Aorta (tissue), 5 donors: ENCODE measurements around the gene RNU6-1. TPM values are rescaled to one million over a fixed set of nuclear protein-coding genes. Genes with fewer than 3 reads are reported as not detected.

Source experiments
- ATAC-seq: fragments of 200-7000 bp; cut with Tn5 transposase; one replicate; pipeline ENCODE4 v1.9.1; 2022; ENCODE audit warnings: moderate library complexity; ENCODE audit not compliant: low FRiP score
- DNase-seq, 2 donors: peaks; one replicate each; pipeline ENCODE4 v3.0.0-alpha.2; 2020
- H3K27ac ChIP-seq, 2 donors: one replicate each; pipeline ENCODE4 v1.5.1; 2013; ENCODE audit warnings: low read length in 2 of 2, mild to moderate bottlenecking in 2 of 2, moderate library complexity in 2 of 2, control low read depth in 1 of 2, inconsistent platforms in 1 of 2, low read depth in 1 of 2
- H3K27me3 ChIP-seq, 2 donors: one replicate each; pipeline ENCODE4 v1.6.1; 2013; ENCODE audit warnings: control low read depth in 1 of 2, low read length in 1 of 2, mild to moderate bottlenecking in 1 of 2, moderate library complexity in 1 of 2; ENCODE audit not compliant: insufficient read depth in 2 of 2, control insufficient read depth in 1 of 2
- H3K36me3 ChIP-seq, 2 donors: one replicate each; pipeline ENCODE4 v1.6.1; 2013; ENCODE audit warnings: control low read depth in 1 of 2, low read length in 1 of 2, mild to moderate bottlenecking in 1 of 2; ENCODE audit not compliant: insufficient read depth in 2 of 2, control insufficient read depth in 1 of 2
- H3K4me1 ChIP-seq, 2 donors: one replicate each; pipeline ENCODE4 v1.6.1; 2013; ENCODE audit warnings: low read length in 2 of 2, control low read depth in 1 of 2, mild to moderate bottlenecking in 1 of 2, moderate library complexity in 1 of 2; ENCODE audit not compliant: insufficient read depth in 2 of 2, control insufficient read depth in 1 of 2
- H3K4me3 ChIP-seq, 2 donors: one replicate each; pipeline ENCODE4 v1.5.1; 2013; ENCODE audit warnings: low read length in 2 of 2, control low read depth in 1 of 2, mild to moderate bottlenecking in 1 of 2
- H3K9me3 ChIP-seq: one replicate; pipeline ENCODE4 v1.6.1; 2013; ENCODE audit warnings: mild to moderate bottlenecking, low read length; ENCODE audit not compliant: control insufficient read depth
- WGBS, 2 donors: extraction: QIAGEN DNeasy Blood & Tissue Kit; methylation state at CpG; one replicate each; pipeline ENCODE4 v1.1.7; 2013; 5-methylcytosine and 5-hydroxymethylcytosine counted together
- intact Hi-C, 2 donors: fragments of 100-400 bp; cut with DNase I; formaldehyde crosslinking; loops; one replicate each; pipeline versions ENCODE4 v1.14.2 to v1.15.0; 2022
- polyA plus RNA-seq, 2 donors: library from polyadenylated mRNA; stranded (reverse); fragments of 200-250 nt; gene quantifications; one replicate each; pipeline ENCODE4 v1.2.3, GENCODE V29; 2013
- total RNA-seq, 2 donors: library from RNA; stranded (reverse); fragmentation: NEBNext Ultra II Directional; extraction: Animal tissue kit (Norgen Biotek cat#: 25700); gene quantifications; one replicate each; pipeline ENCODE4 v1.2.1, GENCODE V29; 2021
- donor health status: healthy with polysubstance abuse.
- donor health status: Bipolar disorder and iron deficiency.
- donor health status: DM: no; HTN: no; CAD: no.
- donor health status: DM: no; HTN: no; CAD: no.
- donor health status: DM: yes; HTN: yes; CAD: no.

Gene RNU6-1
- total and polyA plus RNA-seq, 4 donors = not detected

- no peak overlapping the region for H3K4me3 ChIP-seq
- DNase-seq (no peak), ATAC-seq (no peak)
- no peaks in the 10 kb centered on the region for H3K9me3 ChIP-seq
- no peak overlapping the region for H3K27ac ChIP-seq
- WGBS, 2 donors = 86 to 90% methylated on average over 3 of the region's 3 CpGs
- intact Hi-C loops = no loop called here
- H3K36me3 ChIP-seq = no peaks in the 10 kb centered on the region
- no peaks in the 10 kb centered on the region for H3K27me3 ChIP-seq
- H3K4me1 ChIP-seq = no peaks in the 10 kb centered on the region
These were observed 40.9 kb upstream of the RNU6-1 start for GRCh38 chr15:67880651-67881182.

GRCh38 chr15:67879440-67880129 lies 39.7 kb upstream of the RNU6-1 start:
- intact Hi-C loops = no loop called here
- ATAC-seq = no peak

GRCh38 chr15:67878712-67879206 lies 38.9 kb upstream of the RNU6-1 start:
- no peak for ATAC-seq
- intact Hi-C loops = no loop called here
- Histone ChIP-seq H3K4me1 (no peaks in the 10 kb centered on the region), H3K4me3 (no peak overlapping the region), H3K27ac (no peak overlapping the region), H3K9me3 (peaks cover under 1% of the 10 kb centered on the region), H3K36me3 (no peaks in the 10 kb centered on the region), H3K27me3 (no peaks in the 10 kb centered on the region)
- no peak for DNase-seq
- 95 to 97% methylated on average over 2 of the region's 2 CpGs for WGBS, 2 donors

More at GRCh38 chr15:67879440-67880129, 39.7 kb upstream of the RNU6-1 start:
- no peak for DNase-seq
- Histone ChIP-seq H3K27me3 (no peaks in the 10 kb centered on the region), H3K4me3 (no peak overlapping the region), H3K36me3 (no peaks in the 10 kb centered on the region), H3K27ac (no peak overlapping the region), H3K9me3 (no peaks in the 10 kb centered on the region), H3K4me1 (no peaks in the 10 kb centered on the region)
- 96 to 97% methylated on average over 11 of the region's 11 CpGs for WGBS, 2 donors

GRCh38 chr15:67873777-67874176 lies 33.9 kb upstream of the RNU6-1 start:
- 92 to 95% methylated on average over 3 of the region's 3 CpGs for WGBS, 2 donors
- no peaks in the 10 kb centered on the region for H3K4me1 ChIP-seq
- H3K36me3 ChIP-seq = no peaks in the 10 kb centered on the region
- intact Hi-C loops = no loop called here
- no peak overlapping the region for H3K4me3 ChIP-seq
- DNase-seq (no peak), ATAC-seq (no peak)
- no peak overlapping the region for H3K27ac ChIP-seq
- H3K9me3 ChIP-seq = peaks cover 4% of the 10 kb centered on the region
- no peaks in the 10 kb centered on the region for H3K27me3 ChIP-seq

GRCh38 chr15:67870868-67871408 lies 31.1 kb upstream of the RNU6-1 start:
- Histone ChIP-seq H3K27me3 (no peaks in the 10 kb centered on the region), H3K4me3 (no peak overlapping the region), H3K9me3 (peaks cover 4% of the 10 kb centered on the region), H3K27ac (no peak overlapping the region), H3K4me1 (no peaks in the 10 kb centered on the region), H3K36me3 (no peaks in the 10 kb centered on the region)
- DNase-seq = no peak
- intact Hi-C loops = no loop called here
- no peak for ATAC-seq

GRCh38 chr15:67869701-67870100 lies 29.9 kb upstream of the RNU6-1 start:
- no peak overlapping the region for H3K4me3 ChIP-seq
- no peaks in the 10 kb centered on the region for H3K36me3 ChIP-seq
- H3K9me3 ChIP-seq = peaks cover 4% of the 10 kb centered on the region
- no peak overlapping the region for H3K27ac ChIP-seq
- H3K27me3 ChIP-seq = no peaks in the 10 kb centered on the region
- WGBS, 2 donors = 91 to 94% methylated on average over 3 of the region's 3 CpGs
- DNase-seq (no peak), ATAC-seq (no peak)
- H3K4me1 ChIP-seq = no peaks in the 10 kb centered on the region
- intact Hi-C loops = loop anchor here in 1 of 2 donors (10.0 kb wide), 1 partner anchor 185 kb away; the partner anchor contains the start of gene PIAS1

- 80 to 83% methylated on average over 4 of the region's 4 CpGs for WGBS, 2 donors
- intact Hi-C loops = loop anchor here in 1 of 2 donors (10.0 kb wide), 1 partner anchor 189 kb away; the partner anchor contains the start of gene PIAS1
These were observed 25.9 kb upstream of the RNU6-1 start for GRCh38 chr15:67865766-67866165.

DNA sequence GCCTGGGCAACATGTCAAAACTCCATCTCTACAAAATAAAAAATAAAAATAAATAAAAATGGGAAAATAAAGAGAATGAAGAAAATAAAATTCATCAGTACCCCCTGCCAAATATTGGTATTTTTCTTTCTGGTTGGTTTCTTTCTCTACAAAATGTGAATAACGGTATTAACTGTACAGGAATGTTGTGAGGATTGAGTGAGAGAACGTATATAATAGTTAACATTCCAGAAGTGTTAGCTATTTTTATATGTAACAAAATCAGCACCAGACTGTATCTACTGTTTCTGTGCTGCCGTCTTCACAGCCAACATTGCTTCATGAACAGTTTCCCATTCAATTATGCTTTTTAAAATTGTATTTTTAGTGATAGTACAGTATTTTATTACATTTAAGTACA lies 25.5 kb upstream of the RNU6-1 start:
- Histone ChIP-seq H3K4me1 (no peaks in the 10 kb centered on the region), H3K4me3 (no peak overlapping the region), H3K27me3 (no peaks in the 10 kb centered on the region), H3K36me3 (no peaks in the 10 kb centered on the region), H3K27ac (no peak overlapping the region), H3K9me3 (no peaks in the 10 kb centered on the region)
- 13 to 50% methylated on average over 3 of the region's 3 CpGs for WGBS, 2 donors
- intact Hi-C loops = loop anchor here in 1 of 2 donors (10.0 kb wide), 1 partner anchor 189 kb away; the partner anchor contains the start of gene PIAS1
- no peak for DNase-seq
- ATAC-seq = no peak

More at GRCh38 chr15:67865766-67866165, 25.9 kb upstream of the RNU6-1 start:
- Histone ChIP-seq H3K36me3 (no peaks in the 10 kb centered on the region), H3K4me1 (no peaks in the 10 kb centered on the region), H3K27me3 (no peaks in the 10 kb centered on the region), H3K4me3 (no peak overlapping the region), H3K27ac (no peak overlapping the region), H3K9me3 (no peaks in the 10 kb centered on the region)
- no peak for ATAC-seq
- DNase-seq = no peak
